CD4-positive, alpha-beta T cell treated with Interleukin-6 for 4 hours (primary cell): ENCODE measurements around the gene PDLIM1.
"Not testable (repeated sequence)": the region's sequence is repeated elsewhere in the genome, so short reads cannot be mapped to it uniquely, and the experiment has no call there.

Experiments
- DNase-seq: peaks from one replicate; pipeline ENCODE4 v3.0.0-alpha.2; 2020; ENCODE audit warnings: mixed read lengths

The PDLIM1 gene

DNA sequence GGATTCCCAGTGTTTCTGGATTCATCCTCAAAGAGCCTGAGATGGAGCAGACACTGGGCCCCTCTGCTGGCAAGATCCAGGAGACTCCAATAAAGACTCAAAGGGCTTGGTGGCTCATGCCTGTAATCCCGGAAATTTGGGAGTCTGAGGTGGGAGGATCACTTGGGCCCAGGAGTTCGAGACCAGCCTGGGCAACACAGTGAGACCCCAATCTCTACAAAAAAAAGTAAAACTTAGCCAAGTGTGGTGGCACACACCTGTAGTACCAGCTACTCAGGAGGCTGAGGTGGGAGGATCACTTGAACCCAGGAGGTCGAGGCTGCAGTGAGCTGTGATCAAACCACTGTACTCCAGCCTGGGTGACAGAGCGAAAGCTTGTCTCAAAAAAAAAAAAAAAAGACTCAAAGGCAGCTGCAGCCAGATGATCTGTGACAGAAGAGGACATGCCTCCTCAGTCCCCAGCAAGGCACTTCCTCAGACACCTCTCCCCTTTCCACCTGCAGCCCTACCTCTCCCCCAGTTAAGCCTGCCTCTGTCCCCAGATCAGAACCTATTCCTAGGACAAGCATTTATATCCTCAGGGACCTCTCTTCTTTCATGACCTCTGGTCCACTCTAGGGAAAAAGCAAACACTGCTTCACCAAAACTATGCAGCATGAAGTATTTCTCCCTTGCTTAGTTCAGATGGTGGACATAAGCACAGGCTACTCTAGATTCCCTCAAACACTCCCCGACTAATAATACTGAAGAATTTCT, 27.9 kb downstream of the PDLIM1 start:
- DNase-seq, result no peak

DNA sequence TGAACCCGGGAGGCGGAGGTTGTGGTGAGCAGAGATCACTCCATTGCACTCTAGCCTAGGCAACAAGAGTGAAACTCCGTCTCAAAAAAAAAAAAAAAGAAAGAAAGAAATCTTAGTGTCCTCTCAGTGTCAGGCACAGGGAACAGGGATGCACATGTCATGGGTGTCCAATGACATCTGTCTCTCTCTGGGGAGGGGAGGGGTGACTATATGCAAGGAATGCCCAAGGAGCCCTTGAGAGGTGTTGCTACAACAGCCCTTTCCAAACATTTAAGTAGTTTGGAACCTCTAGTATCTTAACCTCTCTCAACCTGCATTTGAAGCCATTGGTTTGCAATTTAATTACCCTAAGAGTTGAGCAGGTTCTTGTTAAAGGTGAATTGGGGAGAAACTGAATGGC, 28.9 kb downstream of the PDLIM1 start:
- DNase-seq, result no peak

DNA sequence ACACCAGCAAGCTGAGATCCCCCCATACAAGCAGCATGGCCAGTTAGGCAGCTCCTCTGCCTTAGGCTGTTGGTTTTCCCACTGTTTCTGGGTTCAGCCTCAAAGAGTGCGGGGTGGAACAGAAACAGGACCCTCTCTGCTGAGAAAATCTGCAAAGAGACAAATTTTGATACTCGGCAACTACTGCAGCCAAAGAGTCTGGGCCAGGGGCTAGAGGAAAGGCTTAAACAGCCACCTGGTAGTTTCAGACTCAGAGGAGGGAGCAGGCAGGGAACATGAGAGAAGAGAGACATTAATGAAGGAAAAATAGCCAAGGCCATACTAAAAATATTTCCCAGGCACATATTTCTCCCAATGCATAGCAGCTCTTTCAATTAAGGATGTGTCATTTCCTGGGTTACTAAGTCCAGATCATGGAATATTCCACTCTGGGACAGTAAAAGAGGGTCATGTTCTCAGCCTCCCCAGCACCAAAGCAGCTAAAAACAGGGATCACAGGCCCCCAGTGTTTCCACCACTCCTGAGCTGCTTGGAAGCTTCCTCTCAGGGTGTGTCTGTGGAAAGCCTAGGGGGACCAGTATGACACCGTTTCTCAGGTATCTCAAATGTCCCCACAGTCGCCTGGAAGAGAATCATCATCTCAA, 29.8 kb downstream of the PDLIM1 start:
- no peak for DNase-seq

DNA sequence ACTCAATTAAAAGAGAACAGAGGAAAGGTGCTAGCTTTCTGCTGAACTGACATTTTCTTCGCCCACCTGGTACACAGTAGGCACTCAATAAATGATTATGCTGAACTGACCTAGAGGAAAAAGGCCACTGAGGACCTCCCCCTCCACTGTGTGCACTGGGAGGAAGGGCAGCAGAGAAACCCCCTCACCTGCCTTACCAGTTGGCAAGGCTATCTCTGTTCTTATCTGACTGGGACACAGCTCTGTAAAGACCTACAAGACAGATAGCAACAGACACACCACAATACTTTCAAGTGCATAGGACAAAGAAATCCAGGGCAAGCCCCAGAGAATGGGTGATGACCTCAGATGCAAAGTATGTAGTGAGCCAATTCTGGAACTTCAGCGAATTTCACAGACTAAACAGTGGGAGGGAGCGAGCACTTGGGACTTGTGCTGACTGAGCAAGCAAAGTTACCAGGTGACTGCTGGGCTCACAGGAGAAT, 30.4 kb downstream of the PDLIM1 start:
- no peak for DNase-seq

DNA sequence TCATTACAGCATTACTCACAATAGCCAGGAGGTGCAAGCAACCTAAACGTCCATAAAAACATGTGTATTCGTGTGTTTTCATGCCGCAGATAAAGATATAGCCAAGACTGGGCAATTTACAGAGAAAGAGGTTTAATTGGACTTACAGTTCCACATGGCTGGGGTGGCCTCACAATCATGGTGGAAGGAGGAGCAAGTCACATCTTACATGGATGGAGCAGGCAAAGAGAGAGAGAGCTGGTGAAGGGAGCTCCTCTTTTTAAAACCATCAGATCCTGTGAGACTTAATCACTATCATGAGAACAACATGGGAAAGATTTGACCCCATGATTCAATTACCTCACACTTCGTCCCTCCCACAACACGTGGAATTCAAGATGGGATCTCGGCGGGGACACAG, 33.0 kb downstream of the PDLIM1 start:
- no peak for DNase-seq

DNA sequence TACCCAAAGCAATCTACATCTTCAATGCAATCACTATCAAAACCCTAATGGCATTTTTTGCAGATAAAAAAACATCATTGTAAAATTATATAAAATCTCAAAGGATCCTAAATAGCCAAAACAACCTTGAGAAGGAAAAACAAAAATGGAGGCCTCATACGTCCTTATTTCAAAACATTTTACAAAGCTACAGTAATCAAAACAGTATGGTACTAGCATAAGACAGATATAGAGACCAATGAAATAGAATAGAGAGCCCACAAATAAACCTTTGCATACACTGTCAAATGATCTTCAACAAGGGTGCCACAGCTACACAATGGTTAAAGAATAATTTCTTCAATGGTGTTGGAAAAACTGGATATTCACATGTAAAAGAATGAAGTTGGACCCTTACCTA, 34.5 kb downstream of the PDLIM1 start:
- DNase-seq, result no peak

DNA sequence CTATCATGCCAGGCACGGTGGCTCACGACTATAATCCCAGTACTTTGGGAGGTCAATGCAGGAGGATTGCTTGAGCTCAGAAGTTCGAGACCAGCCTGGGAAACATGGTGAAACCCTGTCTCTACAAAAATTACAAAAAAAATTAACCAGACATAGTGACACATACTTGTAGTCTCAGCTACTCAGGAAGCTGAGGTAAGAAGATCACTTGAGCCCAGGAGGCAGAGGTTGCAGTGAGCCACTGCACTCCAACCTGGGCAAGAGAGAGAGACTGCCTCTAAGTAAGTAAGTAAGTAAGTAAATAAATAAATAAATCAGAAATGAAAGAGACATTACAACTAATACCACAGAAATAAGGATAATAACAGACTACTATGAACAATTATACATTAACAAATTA, 36.2 kb downstream of the PDLIM1 start:
- DNase-seq, result no peak

DNA sequence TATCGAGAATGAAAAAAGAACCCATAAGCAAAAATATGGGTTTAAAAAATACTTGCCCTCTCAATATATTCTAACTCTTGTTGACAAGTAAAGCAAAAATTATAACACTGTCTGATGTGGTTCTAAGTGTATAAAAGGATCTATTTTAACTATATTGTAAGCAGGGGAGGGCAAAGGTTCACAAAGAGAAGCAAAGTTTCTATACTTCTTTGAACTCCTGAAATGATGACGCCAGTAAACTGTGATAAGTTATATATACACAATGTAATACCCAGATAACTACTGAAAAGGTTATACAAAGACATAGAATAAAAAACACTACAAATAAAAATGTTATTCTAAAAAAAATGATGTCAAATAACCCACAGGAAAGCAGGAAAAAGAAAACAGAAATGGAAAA, 37.1 kb downstream of the PDLIM1 start:
- no peak for DNase-seq

DNA sequence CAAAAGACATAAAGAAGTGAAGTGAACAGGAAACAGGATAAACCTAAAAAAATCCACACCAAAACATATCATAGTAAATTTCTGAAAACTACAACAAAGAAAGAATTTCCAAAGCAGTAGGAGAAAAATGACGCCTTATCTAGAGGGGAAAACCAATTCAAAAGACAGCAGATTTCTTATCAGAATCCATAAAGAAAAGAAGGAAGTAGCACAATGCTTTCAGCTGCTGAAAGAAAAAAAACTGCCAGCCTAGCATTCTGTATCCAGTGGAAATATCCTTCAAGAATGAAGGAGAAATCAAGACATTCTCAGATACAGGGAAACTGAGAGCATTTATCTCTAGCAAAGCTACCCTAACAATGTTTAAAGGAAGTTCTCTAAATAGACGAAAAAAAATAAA, 37.8 kb downstream of the PDLIM1 start:
- DNase-seq, result no peak

DNA sequence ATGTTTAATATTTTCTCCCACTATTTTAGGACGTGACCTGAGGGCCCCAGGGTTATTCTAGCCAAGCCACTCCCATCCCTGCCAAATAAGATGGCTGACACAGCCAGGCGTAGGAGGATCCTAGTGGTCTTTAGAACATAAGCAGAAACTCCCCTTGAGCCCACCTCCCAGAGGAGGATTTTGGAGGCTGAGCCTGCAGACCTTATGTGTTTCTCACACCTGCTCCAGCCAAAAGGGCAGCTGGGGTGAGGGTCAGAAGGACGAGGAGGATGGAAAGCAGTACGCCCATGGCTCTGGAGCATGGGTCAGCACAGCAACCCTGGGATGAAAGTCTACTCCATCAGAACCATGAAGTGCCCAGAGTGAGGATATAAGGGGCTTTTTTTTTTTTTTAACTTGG, 39.9 kb downstream of the PDLIM1 start:
- DNase-seq, result no peak

DNA sequence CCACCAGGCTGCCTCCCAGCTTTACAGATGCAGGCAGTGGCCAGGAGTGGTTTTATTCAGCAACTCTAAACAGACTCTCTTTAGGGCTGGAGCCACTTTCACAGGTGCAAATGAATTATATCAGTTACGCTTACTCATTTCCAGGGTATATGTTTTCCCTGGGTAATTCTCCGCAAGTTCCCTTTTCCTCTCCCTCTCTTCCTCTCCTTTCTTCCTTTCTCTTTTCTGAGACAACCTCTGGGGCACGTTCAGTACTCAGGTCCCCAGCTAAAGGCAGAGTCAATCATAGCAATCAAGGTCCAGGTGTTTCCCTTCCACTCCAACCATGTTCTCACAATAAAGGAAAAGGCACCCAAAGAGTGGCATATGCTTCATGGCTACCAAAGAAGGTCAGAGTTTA, 41.3 kb downstream of the PDLIM1 start:
- DNase-seq, result no peak

DNA sequence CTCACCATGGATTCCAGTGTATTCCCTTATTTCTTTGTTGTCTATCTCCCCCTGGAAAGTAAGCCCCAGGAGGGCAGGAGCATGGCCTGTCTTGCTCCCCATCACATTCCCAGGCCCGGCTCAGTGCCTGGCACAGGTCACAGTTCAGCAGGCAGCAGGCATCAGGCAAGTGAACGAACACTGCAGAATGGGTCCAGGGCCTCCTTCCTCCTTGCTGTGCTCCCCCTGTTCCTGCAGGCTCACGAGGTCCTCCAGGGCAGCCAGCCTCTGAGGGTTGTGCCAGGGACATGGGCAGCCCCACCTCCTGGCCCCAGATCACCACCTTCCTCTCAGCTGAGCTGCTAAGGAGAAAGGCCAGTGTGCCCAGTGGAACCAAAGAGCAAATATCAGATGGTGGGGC, 41.8 kb downstream of the PDLIM1 start:
- DNase-seq, result no peak

DNA sequence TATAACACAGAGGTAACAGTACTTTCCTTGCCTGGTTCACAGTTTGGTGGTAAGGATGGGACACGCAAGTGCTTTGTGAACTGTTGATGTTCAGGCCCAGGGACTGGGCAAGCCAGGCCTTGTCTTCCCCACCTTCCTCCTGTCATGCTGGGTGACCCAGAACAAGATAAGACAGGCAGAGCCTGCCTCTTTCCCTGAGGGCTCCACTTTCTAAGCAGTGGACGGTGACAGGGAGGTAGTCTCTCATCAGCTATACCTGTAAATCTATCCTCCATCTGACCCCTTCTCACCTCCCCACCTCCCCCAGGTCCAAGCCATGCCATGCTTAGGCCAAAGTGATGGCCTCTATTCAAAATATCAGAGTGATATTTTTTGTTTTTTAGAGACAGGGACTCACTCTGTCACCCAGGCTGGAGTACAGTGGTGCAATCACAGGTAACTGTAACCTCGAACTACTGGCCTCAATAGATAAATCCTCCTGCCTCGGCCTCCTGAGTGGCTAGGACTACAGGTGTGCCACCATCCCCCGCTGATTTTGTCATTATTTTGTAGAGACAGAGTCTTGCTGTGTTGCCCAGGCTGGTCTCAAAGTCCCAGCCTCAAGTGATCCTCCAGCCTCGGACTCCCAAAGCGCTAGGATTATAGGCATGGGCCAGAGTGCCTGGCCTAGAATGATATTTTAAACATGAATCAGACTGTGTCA, 42.8 kb downstream of the PDLIM1 start:
- DNase-seq, result no peak

DNA sequence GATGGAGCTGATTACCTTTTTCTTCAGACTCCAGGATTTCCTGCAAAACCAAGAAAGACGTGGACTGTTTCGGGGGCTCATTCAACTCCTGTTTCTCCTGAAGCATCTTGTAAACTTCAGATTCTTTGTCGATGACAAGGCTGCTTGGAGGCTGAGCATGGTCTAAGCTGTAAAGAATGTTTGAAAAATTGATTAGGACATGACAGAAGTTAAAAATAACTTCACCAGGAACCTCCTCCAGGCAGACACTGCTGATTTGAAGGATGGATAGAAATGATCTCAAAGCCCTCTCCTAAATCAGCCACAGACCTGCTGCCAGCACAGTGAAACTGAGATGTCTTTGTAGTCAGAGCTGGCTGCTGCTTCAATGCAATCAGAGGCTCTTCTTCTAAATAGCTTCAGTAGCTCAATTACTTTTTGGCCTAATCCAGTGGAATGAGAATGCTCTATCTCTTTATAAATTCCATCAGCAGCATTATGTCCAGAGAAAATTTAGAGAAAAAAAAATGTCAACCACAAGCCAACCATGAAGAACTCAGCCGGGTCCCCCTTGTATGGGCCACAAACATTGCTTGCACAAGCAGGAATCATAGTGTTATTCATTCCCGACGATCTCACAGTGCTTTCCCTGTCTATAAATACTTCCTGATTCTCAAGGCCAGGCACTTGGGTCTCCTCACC, 43.5 kb downstream of the PDLIM1 start:
- DNase-seq, result no peak

DNA sequence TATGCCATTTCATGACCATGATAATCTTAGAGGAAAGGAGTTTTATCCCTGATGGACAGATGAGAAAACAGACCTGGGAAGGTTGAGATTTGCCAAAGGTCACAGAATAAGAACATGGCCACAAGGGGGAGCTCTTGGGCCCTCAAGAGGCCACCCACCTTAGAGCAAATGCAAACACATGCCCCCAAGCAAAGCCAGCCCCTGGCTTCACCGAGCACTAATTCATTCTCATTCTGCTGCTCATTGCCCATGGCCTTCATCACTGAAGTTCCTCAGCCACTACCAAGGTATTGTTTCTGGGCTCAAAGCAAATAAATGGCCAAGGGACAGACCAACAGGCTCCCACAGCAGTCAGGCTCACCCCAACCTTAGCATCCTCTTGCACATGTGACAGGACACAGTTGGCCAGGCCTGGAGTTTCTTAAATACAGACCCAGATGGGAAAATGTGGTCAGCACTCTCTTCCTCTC, 44.2 kb downstream of the PDLIM1 start:
- peak; percentile 62 for DNase-seq

DNA sequence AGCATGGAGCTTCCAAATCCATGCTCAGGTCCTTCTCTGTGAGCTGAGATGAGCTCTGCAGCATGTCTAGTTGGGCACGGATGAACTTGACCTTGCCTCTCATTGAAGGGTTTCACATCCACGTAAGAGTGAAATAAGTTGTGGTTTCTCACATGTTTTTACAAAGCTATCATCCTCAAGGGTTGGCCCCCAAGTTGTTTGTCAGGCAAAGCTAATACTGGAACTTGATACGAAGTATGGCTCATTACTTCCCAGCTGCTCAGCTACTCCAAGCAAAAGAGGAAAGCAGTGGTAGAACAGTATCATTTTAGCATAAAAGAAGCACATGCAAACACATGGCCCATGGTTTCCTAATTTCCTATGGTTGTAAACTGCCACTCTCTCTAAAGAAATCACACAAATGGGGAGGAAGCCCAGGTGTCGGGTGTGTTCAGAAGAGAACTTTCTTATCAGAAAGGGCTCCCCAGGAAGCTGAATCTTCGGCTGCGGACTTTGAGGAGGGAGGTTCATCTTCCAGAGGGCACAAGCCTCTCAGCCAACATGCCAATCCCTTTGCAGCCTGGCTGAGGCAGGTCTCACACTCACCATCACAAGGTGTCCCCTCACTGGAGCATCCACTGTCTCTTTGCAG, 45.3 kb downstream of the PDLIM1 start:
- no peak for DNase-seq

DNA sequence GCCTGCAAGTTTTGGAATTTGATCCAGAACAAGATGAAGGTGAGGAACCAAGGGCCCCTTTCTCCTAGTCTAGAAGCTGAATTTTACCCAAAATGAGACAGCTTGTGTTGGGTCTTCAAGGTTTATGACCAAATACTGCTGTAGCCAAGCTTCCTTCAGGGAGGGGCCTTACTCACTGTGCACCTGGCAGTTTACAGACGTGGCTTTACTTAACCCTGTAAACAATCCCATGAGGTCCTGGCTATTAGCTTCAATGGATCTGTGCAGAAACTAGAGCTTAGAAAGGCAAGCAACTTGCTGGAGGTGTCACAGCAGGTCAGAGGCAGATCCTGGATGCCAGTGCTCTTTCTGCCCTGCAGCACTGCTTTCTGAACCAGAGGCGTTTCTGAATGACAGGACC, 46.7 kb downstream of the PDLIM1 start:
- DNase-seq, result no peak

DNA sequence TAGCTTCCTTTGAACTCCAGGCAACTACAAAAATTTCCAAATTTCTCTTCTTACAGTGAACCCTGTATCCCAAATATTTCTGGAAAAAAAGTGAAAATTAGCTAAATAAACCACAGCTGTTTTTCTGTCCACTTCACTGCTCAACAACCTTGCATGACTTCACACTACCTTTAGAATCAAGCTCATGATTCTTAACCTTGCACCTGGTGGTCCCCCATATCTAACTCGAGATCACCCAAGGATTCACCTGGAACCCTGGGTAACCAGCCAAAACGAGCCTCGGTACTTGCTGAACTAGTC, 47.5 kb downstream of the PDLIM1 start:
- DNase-seq, result no peak

DNA sequence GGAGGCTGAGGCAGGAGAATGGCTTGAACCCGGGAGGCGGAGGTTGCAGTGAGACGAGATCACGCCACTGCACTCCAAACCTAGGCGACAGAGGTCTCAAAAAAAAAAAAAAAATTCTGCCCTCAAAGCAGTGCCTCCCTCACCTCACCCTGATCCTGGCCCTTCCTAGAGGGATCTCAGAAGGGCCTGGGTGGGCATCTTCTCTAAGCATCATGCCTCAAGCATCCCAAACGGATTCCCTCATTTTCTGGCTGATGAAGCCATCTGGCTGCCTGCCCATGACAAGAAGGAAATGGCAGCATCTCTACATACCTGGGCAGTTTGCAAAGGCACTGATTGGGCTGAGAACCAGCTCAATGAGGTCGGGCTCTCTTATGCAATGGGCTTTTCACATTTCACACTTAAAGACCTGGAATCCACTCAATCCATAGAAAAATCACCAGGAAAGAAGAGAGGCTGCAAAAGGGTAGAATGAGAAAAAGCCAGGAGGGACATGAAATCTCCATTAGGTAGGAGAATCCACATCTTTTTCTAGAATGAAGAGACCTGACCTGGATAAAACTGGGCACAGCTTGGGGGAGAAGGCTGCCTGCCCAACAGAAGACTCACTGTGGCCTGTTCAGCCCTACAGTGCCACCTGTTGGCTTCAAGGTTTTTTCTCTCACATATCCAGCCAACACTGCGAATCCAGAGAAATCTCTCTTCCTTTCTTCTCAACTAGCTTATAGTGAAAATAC, 48.1 kb downstream of the PDLIM1 start:
- DNase-seq, result peak; percentile 12

DNA sequence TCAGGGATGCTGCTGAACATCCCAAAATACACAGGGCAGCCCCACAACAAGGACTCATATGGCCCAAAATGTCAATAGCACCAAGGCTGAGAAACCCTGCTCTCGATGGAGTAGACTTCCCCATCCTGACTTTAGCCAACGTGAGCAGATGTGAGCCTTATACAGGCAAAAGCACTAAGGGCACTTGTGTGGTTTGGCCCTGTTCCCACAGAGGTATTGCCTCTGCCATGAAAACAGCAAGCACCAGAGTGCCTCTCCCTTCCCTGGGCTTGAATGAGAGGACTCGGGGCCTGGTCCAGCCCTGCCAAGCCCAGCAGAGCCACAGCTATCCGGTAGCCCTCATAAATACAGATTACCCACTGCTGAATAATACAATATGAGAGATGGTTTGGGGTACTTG, 49.3 kb downstream of the PDLIM1 start:
- DNase-seq, result no peak

DNA sequence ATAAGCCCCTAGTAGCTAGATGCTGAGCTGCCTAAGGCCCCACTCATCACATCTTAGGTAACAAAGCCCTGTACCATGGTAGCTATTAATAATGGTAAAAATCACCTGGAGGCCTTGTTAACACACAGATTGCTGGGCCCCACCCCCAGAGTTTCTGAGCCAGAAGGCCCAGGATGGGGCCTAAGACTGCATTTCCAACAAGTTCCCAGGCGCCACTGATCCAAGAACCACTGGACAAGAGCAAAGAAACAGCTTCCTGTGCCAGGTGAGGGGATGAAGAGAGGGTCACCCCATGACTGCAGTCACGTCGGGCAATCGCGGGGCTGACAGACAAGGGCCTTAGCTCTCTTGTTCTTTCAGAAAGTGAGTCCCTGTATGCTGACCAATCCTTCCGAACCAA, 50.0 kb downstream of the PDLIM1 start:
- no peak for DNase-seq

DNA sequence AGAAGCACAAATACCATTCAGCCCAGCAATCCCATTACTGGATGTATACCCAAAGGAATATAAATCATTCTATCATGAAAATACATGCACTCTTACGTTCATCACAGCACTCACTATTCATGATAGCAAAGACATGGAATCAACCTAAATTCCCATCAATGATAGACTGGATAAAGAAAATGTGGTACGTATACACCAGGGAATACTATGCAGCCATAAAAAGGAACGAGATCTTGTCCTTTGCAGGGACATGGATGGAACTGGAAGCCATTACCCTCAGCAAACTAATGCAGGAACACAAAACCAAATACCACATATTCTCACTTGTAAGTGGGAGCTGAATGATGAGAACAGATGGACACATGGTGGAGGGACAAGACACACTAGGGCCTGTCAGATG, 50.7 kb downstream of the PDLIM1 start:
- DNase-seq, result not testable (repeated sequence)
